GM21723 (cell line): ENCODE measurements around the gene PELI2.

Experiments
- ATAC-seq: cut with Tn5 transposase; IDR thresholded peaks from one replicate; pipeline ENCODE4 v1.9.1; 2021; ENCODE audit warnings: mild to moderate bottlenecking, moderate library complexity; ENCODE audit not compliant: unreplicated experiment

The PELI2 gene, protein sequence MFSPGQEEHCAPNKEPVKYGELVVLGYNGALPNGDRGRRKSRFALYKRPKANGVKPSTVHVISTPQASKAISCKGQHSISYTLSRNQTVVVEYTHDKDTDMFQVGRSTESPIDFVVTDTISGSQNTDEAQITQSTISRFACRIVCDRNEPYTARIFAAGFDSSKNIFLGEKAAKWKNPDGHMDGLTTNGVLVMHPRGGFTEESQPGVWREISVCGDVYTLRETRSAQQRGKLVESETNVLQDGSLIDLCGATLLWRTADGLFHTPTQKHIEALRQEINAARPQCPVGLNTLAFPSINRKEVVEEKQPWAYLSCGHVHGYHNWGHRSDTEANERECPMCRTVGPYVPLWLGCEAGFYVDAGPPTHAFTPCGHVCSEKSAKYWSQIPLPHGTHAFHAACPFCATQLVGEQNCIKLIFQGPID

DNA sequence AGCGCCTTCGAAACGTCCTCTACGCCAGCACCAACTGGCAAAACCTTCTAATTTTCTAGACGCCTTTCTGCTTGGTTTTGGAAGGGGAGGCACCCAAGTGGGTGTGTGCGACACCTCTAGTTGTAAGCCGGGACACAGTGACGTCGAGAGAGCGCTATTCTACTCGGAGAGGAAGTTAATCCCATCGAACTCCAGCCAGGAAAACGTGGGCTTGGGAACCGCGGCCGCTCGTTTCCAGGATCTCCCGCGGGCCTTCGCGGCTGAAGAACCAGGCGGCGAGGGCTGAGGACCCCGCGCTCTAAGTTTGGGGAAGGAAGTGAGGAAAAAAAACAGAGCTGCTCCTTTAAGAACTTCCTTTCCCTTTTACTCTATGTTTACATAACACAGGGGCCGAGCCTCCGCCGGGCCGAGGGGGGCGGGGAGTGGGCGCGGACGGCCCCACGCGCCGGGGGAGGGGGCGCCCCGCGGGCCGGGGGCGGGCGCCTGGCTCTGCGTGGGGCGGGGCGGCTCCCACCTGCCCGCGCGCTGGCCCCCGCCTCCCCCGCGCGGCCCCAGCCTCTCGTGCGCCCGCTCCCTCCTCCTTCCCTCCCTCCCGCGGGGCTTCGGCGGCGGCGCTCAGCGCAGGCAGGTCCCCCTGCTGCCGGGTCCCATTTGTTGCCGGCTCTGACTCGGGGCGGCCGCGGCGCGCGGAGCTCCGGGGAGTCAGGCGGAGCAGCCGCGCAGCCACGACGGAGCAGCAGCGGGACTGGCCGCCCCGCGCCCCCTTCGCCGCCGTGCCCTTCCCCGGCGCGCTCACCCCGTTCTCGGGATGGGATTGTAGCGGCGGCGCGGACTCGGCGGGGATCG lies at the start of gene PELI2:
PELI2 (plus strand) TSS at position 647 of the 846 bp plus-strand sequence. CDS start 250 bp downstream, outside the sequence.
- ATAC-seq, result peak; percentile 71

DNA sequence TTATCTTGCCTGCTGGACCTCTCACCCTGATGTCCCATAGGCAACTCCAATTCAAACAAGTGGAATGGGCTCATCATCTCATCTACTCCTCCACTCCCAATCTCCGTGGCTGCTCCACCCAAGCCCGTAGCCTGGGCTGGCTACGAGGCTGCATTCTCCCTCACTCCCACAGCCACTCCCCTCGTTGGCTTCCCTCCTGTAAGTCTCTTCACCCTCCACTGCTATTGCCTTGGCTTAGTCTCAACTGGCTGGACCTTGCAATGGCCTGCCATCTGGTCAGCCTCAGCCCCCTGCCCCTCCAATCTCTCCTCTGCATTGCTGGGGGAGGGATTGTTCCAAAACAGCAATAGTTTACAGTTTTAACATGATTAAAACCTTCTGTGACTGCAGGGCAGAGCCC lies 44.4 kb upstream of the PELI2 start:
- no peak for ATAC-seq

DNA sequence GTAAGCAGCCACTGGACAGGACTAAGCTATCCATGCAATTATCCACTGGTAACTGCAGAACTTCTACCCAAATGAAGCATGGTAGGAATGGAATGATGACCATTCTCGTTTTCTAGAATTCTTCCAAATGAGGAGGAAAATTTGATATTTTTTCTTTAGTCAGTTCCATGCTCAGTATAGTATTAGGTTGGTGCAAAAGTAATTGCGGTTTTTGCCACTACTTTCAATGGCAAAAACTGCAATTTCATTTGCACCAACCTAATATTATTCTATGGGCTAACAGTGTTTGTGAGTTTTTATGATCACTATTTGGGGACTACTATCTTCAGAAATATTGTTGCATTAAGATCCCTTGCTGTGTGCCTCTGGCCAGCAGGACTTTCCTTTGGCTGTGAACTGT lies 42.9 kb upstream of the PELI2 start:
- no peak for ATAC-seq

DNA sequence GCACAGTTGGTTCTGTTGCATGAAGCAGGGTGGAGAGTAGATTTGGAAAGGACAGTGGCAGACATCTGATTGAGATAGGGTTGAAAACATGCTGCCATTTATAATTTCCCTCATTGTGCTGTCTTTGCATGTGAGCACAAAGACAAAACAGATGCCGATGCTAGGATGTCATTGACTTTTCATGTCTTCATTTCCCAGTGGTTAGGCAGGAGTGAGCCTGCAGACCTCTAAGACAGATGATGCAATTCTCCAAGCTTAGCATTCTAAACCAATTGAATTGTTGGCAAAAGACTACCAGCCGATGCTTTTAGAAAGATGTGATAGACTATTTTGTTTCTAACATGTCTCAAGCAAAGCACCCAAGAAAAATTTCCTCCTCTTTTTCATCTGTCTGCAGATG lies 37.1 kb upstream of the PELI2 start:
- ATAC-seq, result no peak

DNA sequence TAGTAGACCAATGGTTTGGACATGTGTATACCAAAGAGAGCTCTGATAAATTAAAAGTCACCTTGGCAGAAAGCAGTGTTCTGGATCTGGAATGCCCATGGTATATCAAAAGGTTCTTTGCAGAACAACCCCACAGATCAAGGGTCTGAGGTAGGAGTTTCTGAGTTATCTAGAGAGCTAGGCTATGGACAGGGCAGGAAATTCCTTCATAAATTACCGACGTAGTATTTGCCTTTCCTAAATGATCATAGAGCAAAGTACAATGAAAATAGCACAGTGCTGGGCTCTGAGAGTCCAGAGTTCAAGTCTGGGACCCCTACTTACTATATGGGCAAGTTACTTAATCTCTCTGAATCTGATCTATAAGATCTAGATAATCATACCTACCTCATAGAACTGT lies 35.3 kb upstream of the PELI2 start:
- ATAC-seq, result no peak

DNA sequence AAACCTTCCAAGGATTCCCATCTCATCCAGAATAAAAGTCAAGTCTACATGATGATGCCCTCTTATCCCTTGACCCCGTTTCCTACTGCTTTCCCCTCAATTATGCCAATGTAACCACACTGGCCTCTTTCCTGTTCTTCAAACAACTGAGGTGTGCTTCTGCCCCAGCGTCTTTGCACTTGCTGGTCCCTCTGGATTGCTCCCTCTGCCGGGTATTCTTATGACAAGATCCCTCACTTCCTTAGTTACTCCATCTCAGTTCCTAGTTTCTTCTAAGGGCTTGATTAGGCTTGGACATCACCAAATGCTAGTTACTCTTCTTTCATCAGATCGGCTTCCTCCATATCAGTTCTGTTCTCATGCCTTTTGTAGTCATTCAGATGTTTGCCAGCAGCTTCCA lies 32.7 kb upstream of the PELI2 start:
- ATAC-seq, result no peak

DNA sequence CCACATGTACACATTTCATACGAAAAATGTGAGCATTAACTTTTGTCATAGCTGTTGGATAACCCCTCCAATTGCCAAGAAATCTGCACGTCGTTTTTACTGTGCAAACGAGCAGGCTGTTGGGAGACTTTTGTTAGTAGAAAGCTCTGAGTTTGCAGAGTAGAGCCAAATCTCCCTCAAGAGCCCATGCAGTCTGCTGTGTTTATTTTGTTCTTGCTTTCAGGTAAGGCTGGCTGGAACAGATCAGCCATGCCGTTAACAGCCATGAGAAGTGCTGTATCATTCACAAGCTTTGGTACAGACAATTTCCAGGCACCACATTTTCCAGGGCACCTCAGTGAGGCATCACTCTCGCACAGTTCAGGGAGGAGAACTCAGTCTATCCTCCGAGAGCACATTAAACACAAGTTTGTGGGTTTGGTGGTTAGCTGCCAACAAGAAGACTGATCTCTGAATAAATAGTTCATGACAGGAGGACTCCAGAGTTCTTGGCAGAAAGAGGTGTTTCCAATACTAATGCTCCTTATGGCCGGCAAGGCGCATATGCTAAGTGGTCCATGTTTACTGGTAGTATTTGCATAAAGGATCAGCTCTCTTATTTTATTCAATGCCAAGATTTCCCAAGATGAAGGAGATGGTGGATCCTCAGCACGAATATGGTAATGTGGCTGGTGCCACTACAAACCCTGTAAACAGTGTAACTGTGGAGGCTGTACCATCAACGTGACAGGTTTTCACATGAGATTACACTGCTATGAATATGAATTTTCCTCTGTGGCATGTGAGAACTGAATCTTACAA lies 30.3 kb upstream of the PELI2 start:
- ATAC-seq, result no peak

DNA sequence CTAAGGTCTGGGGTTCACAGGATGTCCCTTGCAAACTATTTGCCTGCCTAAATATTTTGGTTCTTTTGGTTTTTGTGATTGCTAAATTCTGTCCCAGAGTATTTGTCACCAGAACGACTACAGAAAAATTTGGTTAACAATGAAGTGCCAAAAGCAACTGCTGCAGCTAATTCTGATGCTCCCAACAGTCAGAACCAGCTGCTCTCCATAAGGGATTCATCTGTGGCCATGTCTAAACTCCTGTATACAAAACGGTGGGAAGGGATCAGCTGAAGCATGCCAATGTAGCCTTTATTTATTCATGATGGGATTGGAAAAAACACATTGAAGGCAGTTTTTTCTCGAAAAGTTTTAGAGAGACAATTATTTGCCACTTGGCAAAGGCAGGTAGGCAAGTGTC lies 29.3 kb upstream of the PELI2 start:
- ATAC-seq, result no peak

DNA sequence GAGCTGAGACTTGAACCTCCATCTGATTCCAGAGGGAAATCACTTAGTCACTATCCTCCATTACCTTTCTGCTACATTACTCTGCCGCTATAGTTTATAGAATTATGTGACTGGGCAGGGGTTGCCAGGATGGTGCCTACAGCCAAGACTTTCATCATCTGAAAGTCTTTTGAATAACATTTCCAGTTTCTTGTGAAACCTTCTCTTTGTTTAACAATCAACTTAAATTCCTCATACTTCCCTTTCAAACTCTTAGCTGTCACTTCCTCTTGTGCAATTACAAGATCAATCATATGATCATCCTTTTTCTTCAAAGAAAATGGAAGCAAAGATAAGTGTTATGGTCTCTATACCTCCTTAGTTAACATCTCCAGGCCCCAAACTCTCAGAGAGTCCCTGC lies 25.4 kb upstream of the PELI2 start:
- ATAC-seq, result no peak

DNA sequence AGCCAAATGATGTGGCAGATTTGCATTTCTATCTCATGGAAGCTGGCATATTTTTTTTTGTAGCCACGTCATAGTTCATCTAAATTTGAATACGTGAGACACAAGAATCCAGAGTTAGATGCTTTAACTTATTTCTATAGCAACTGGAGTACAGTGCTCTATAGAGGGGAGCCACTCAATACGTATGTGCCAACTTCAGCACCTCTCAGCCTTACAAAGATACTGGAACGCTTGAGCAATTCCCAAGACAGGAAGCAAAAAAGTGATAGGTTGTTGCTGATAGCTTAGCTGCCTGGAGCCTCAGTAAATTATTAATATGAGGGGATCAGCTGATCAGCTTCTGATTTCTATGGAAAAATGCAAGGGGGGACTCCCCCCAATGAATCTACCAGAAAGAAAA lies 24.1 kb upstream of the PELI2 start:
- no peak for ATAC-seq

DNA sequence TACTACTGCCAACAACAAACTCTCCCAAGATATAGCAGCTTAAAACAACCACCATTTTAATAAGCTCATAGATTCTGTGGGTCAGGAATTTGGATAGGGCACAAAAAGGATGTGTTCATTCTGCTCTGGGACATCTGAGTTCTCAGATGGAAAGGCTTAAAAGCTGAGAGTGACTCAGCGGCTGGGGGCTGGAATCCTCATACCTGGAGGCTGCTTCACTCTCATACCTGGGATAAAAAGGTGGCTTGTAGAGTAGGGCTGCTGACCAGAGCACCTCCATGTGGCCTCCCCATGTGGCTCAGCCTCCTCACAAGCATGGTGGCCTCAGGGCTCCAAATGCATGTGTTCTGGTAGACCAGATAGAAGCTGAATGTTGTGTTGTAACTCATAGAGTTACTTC lies 20.2 kb upstream of the PELI2 start:
- no peak for ATAC-seq

DNA sequence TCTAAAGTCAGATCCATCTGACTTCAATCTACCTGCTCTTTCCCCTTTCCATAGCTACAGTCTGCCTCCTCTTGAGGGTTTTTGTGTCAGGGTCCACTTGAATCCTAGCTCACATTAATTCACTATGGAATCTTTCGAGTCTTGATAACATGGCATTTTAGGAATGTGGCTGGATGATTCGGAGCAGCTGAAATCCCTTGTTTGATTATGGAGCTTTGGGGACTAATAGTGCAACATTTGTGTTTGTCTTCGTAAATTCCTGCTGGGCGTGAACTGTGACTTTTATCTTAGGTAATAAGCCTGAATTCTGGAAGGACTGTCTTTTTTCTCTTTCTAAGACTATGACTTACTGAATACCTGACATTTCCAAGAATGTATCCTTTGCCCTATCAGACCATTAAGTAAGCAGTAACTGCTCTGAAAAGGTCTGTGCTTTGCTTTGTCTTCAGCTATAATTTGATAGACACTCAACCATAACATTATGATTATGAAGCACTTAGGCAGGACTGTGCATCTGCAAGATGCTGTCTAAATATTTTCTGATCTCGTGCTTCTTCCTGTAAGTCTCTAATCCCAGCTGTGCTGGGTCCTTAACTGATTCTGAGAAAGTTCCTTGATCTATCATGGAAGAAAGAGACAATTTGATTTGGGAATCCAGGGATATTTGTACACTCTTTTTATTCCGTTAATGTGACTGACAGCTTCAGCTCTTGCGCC lies 19.0 kb upstream of the PELI2 start:
- ATAC-seq, result no peak

DNA sequence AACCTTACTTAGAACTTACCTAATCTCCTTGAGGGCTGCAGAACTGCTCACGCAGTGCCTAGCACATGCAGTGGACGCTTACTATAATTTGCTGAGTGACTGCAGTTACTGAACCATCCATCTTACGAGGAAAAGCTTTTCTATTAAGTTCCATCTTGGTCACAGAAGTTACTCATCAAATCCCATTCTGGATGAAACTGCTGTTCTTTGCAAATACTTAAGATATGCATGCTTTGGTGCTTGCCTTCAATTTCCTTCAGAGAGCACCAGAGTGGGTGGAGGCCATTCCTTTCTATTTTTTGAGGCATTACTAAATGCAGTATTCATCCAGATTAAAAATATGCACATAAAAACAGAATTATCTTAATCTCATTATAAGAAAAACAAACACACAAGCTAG lies 17.7 kb upstream of the PELI2 start:
- ATAC-seq, result no peak

DNA sequence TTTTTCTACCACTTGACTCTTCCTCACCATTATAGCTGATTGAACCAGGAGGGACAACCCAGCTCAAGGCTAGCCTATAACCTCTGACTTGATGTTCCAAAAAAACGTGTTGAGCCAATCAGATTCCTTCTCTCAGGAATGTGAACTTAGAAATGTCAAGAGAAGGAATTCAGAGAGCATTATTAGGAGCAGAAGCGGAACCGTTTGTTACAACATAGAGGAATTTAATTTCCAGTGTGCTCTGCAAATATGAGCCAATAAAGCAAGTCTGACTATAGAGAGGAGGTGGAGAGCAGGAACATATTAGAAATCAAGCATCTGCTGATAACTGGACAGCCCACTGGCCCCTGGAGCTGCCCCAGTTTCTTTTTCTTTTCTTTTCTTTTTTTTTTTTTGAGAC lies 15.3 kb upstream of the PELI2 start:
- no peak for ATAC-seq

DNA sequence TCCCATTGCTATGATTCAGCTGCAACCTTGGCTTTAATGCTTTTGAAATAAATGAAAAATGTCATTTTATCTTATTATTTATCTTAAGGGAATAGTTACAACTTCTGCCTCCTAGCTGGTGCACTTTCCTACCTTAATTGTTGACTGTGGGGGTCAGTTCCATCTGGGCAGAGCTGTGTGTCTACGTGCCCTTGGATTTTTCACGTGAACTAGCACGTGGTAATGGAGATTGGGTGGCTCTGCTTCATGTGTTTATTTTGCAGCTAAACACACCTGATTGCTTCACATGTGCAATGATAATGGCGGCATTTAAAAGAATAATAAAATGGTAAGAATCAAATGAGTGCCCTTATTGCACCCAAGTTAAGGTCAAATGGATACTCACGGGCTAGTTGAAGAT lies 10.6 kb upstream of the PELI2 start:
- no peak for ATAC-seq

DNA sequence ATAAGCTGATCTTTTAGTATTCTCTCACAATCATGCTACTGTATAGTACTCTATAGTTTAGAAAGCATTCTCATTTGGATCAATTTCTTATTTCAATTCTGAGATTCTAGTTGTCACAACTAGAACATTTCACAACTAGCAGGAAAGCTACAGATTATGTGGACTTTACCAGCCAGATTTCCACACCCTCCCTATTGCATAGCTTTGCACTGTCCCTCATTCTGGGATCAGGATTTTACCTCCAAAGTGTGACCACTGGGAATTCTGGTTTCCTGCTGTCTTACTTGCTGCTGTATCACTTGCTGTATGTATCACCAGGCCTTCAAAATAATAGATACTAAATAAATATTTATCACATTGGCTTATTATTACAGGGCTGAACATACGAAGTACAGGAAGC lies 10.2 kb upstream of the PELI2 start:
- no peak for ATAC-seq

DNA sequence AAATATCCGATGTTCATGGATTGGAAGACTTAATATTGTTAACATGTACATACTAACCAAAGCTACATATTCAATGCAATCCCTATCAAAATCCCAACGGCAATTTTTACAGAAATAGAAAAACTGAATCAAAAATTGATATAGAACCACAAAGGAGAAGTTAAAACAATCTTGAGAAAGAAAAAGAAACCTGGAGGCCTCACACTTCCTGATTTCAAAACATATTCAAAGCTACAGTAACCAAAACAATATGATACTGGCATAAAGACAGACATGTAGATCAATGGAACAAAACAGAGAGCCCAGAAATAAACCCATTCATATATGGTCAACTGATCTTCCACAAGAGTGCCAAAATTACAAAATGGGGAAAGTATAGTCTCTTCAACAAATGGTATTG lies 5.4 kb upstream of the PELI2 start:
- ATAC-seq, result no peak

DNA sequence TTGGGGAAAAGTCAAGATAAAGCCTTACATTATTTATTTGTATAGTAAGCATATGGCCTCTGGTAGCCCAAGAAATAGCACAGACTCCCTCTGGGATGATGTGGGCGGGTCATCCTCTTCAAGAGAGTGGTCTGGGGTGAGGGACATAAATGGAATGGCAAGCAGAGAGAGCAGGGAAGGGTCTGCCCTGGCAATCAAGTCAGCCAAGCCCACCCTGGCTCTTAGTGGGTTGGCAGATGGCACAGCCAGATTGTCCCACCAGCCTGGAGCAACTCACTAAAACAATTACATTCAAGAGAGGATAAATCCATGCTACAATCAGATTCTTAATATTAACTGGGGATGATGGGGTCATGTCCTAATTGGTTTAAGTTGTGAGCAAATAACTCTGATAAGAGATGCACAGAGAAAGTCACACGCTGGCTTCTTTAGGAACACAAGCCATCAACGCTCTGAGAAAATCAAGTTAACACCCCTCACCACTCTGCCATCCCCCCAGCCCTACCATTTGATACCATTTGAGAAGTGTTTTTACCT lies 2.8 kb upstream of the PELI2 start:
- ATAC-seq, result no peak

DNA sequence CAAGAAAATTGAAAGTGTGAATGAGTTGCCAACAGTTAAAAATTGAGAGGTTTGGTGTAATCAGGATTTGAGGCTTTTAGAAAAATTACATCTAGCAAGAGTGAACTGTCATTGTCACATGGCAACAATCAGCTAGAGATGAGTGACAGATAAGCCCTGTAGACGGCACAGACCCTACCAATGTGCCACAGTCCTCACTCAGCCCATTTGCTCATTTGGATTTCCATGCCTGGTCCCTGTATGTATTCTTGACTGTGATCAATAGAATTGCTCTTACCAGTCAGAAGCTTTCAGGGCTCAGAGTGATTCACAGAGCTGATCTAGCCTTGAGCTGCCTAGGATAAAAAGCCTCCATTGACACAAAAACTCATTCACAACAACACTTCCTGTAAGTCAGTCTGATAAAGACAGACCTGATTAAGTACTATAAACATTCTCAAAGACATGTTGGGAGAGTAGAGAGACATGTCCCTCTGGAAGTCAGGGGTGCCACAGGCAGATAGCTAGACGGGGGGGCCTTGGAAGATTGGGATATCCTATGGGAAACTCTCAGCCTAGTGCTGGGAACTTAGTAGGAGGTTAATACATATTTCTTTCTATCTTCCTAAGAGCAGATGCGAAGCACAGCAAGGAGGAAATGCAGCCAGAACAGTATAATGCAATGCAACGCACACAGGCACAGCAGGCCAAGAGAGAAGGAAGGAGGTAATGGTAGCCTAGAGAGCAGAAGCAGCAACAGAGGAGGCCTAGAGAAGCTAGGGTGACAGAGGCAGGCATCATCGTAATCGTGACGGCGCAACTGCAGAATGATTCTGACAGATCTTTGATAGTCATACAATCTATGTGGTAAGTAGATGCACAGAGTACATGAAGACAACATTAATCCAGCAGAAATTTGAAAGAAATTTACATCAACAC lies 2.0 kb upstream of the PELI2 start:
- ATAC-seq, result no peak
